Prostate gland (tissue), 2 donors: ENCODE results near the gene DNAJB5. TPM values are rescaled to one million over a fixed set of nuclear protein-coding genes. Genes with fewer than 3 reads are reported as not detected.
"Not testable (repeated sequence)": the region's sequence is repeated elsewhere in the genome, so short reads cannot be mapped to it uniquely, and the experiment has no call there.

Experiments
- DNase-seq: peaks from one replicate; pipeline ENCODE4 v3.0.0-alpha.2; 2019; ENCODE audit warnings: low spot score
- H3K27ac ChIP-seq, 2 donors: fragments of 200-600 bp; sonication (generic); 2 replicates each; pipeline ENCODE4 v1.5.1; 2017 to 2019
- H3K27me3 ChIP-seq: fragments of 200-600 bp; sonication (generic); replicated peaks from 2 replicates; pipeline ENCODE4 v1.5.1; 2019; ENCODE audit not compliant: insufficient read depth
- H3K36me3 ChIP-seq, 2 donors: fragments of 200-600 bp; sonication (generic); 1 replicate in 1 of 2; 2 replicates in 1 of 2; pipeline versions ENCODE4 v1.5.1 to v1.8.1; 2017 to 2019
- H3K4me1 ChIP-seq: fragments of 200-600 bp; sonication (generic); replicated peaks from 2 replicates; pipeline ENCODE4 v1.5.1; 2019
- H3K4me3 ChIP-seq, 2 donors: fragments of 200-600 bp; sonication (generic); 2 replicates each; pipeline ENCODE4 v1.5.1; 2017 to 2019
- H3K9me3 ChIP-seq: fragments of 200-600 bp; sonication (generic); 2 replicates; pipeline ENCODE4 v1.5.1; 2017
- CTCF ChIP-seq, 4 experiments: fragments of 200-600 bp in 2 of 4; fragments of 450-650 bp in 2 of 4; sonication (generic) in 2 of 4; IDR thresholded peaks; 1 replicate in 3 of 4; 2 replicates in 1 of 4; pipeline ENCODE4 v1.5.1; 2016 to 2019; ENCODE audit warnings: antibody characterized with exemption in 4 of 4, mild to moderate bottlenecking in 2 of 4, moderate library complexity in 2 of 4
- POLR2A ChIP-seq: fragments of 450-650 bp; IDR thresholded peaks from one replicate; pipeline ENCODE4 v1.6.1; 2016; ENCODE audit warnings: antibody characterized with exemption, mild to moderate bottlenecking
- POLR2AphosphoS5 ChIP-seq: sonication (generic); formaldehyde crosslinking; IDR thresholded peaks from one replicate; pipeline ENCODE4 v1.6.1; 2017; ENCODE audit warnings: antibody characterized with exemption
- WGBS: methylation state at CpG from one replicate; pipeline ENCODE4 v1.1.5; 2018; 5-methylcytosine and 5-hydroxymethylcytosine counted together
- intact Hi-C: fragments of 100-400 bp; cut with DNase I; formaldehyde crosslinking; loops from one replicate; pipeline ENCODE4 v1.14.2; 2022
- total RNA-seq, 2 donors: library from RNA; depleted of rRNA; stranded (reverse); fragments of >200 nt; gene quantifications; one replicate each; pipeline ENCODE4 v1.1.0, GENCODE V29; 2016

The DNAJB5 gene
- total RNA-seq, 2 donors from 2014 or later = 16.5 to 43.3 TPM

GRCh38 chr9:35010351-35010958, 20.9 kb downstream of the DNAJB5 start:
- WGBS = 90% methylated on average over 3 of the region's 3 CpGs
- no peaks in the 10 kb centered on the region for H3K27me3 ChIP-seq
- intact Hi-C loops = no loop called here
- H3K4me3 ChIP-seq = no peak overlapping the region
- no peaks in the 10 kb centered on the region for H3K9me3 ChIP-seq
- DNase-seq = no peak
- H3K4me1 ChIP-seq = no peaks in the 10 kb centered on the region
- no peaks in the 10 kb centered on the region for H3K36me3 ChIP-seq
- TF ChIP-seq POLR2AphosphoS5 = no peak
- TF ChIP-seq CTCF (IDR thresholded peaks at IDR 0.05) = no peak
- TF ChIP-seq POLR2A = no peak
- no peak overlapping the region for H3K27ac ChIP-seq

- DNase-seq = no peak
- no peaks in the 10 kb centered on the region for H3K9me3 ChIP-seq
- no peak overlapping the region for H3K4me3 ChIP-seq
- intact Hi-C loops = no loop called here
- no peak for TF ChIP-seq POLR2A
- no peak for TF ChIP-seq CTCF (IDR thresholded peaks at IDR 0.05)
- TF ChIP-seq POLR2AphosphoS5 = no peak
- no peak overlapping the region for H3K27ac ChIP-seq
- H3K36me3 ChIP-seq = no peaks in the 10 kb centered on the region
- WGBS = 60% methylated on average over 2 of the region's 2 CpGs
- H3K4me1 ChIP-seq = no peaks in the 10 kb centered on the region
- H3K27me3 ChIP-seq = no peaks in the 10 kb centered on the region
Observed at GRCh38 chr9:35014517-35014916, 25.0 kb downstream of the DNAJB5 start.

- H3K4me3 ChIP-seq, H3K27me3 ChIP-seq, DNase-seq, H3K27ac ChIP-seq, H3K9me3 ChIP-seq, H3K4me1 ChIP-seq, H3K36me3 ChIP-seq, intact Hi-C loops: not testable (repeated sequence)
- 59% methylated on average over 5 of the region's 5 CpGs for WGBS
Observed at GRCh38 chr9:35023443-35023842, 33.9 kb downstream of the DNAJB5 start.

GRCh38 chr9:35026671-35027070, 37.1 kb downstream of the DNAJB5 start:
- Histone ChIP-seq H3K4me1 (no peaks in the 10 kb centered on the region), H3K4me3 (no peak overlapping the region), H3K36me3 (no peaks in the 10 kb centered on the region), H3K27me3 (no peaks in the 10 kb centered on the region), H3K9me3 (no peaks in the 10 kb centered on the region), H3K27ac (no peak overlapping the region)
- intact Hi-C loops = no loop called here
- TF ChIP-seq POLR2AphosphoS5 (no peak), POLR2A (no peak), CTCF (IDR thresholded peaks at IDR 0.05) (no peak)
- no peak for DNase-seq
- WGBS = 58% methylated on average over 3 of the region's 3 CpGs

- intact Hi-C loops = no loop called here
- H3K4me3 ChIP-seq = no peak overlapping the region
- 91% methylated on average over 1 of the region's 1 CpG for WGBS
- H3K36me3 ChIP-seq = no peaks in the 10 kb centered on the region
- DNase-seq = no peak
- no peaks in the 10 kb centered on the region for H3K4me1 ChIP-seq
- no peaks in the 10 kb centered on the region for H3K9me3 ChIP-seq
- no peaks in the 10 kb centered on the region for H3K27me3 ChIP-seq
- H3K27ac ChIP-seq = no peak overlapping the region
- no peak for TF ChIP-seq CTCF (IDR thresholded peaks at IDR 0.05)
- TF ChIP-seq POLR2A = no peak
- no peak for TF ChIP-seq POLR2AphosphoS5
Observed at GRCh38 chr9:35027374-35027773, 37.8 kb downstream of the DNAJB5 start.
